ENCODE results near the gene OPHN1. TPM values are rescaled to one million over a fixed set of nuclear protein-coding genes. Genes with fewer than 3 reads are reported as not detected.
A peak's percentile ranks its signal among the peaks of the same experiment; 100 is the strongest.

OPHN1 gene
- total RNA-seq, 2 donors from 2014 or later: 2.5 to 4.3 TPM

GRCh38 chrX:68443155-68443868 is 10.0 kb upstream of the OPHN1 start:
- DNase-seq (ENCODE audit: low spot score): no peak
- Histone ChIP-seq H3K9me3 (no peaks in the 10 kb centered on the region), H3K27me3 (no peaks in the 10 kb centered on the region), H3K36me3 (no peaks in the 10 kb centered on the region), H3K27ac (no peak overlapping the region), H3K4me3 (no peak overlapping the region), H3K4me1 (peaks cover 0 to 8% of the 10 kb centered on the region in 2 donors)
- no peak for TF ChIP-seq CTCF (IDR thresholded peaks at IDR 0.05)

- Histone ChIP-seq H3K9me3 (no peaks in the 10 kb centered on the region), H3K36me3 (no peaks in the 10 kb centered on the region), H3K4me1 (peaks cover 0 to 8% of the 10 kb centered on the region in 2 donors), H3K27me3 (no peaks in the 10 kb centered on the region), H3K27ac (no peak overlapping the region), H3K4me3 (no peak overlapping the region)
- no peak for TF ChIP-seq CTCF (IDR thresholded peaks at IDR 0.05)
- peak; percentile 61 for DNase-seq (ENCODE audit: low spot score)
Observed at GRCh38 chrX:68440940-68441339, 7.6 kb upstream of the OPHN1 start.

DNA sequence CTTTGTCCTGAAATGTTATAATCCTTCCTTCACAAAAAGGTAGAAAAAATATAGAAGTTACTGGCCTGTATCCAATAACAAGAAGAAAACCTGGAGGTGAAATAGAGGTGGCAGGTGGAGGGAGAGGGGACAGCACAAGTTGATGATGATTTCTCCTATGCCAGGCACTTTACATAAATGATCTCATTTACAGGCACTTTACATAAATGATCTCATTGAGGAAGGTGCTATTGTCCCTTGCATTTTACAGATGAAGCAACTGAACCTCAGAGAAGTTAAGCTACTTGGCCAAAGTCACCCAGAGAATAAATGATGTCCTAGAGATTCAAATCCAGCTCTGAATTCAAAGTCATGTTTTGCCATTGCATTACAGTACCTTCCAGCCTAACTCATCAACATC is 7.1 kb upstream of the OPHN1 start:
- no peak for DNase-seq (ENCODE audit: low spot score)
- Histone ChIP-seq H3K4me3 (no peak overlapping the region), H3K27ac (no peak overlapping the region)

GRCh38 chrX:68439341-68439740 is 6.0 kb upstream of the OPHN1 start:
- Histone ChIP-seq H3K4me3 (no peak overlapping the region), H3K36me3 (no peaks in the 10 kb centered on the region), H3K9me3 (no peaks in the 10 kb centered on the region), H3K27me3 (no peaks in the 10 kb centered on the region), H3K27ac (no peak overlapping the region), H3K4me1 (peaks cover 0 to 8% of the 10 kb centered on the region in 2 donors)
- no peak for TF ChIP-seq CTCF (IDR thresholded peaks at IDR 0.05)
- DNase-seq (ENCODE audit: low spot score): no peak

More for the DNA sequence above, 7.1 kb upstream of the OPHN1 start:
- Histone ChIP-seq H3K36me3 (no peaks in the 10 kb centered on the region), H3K27me3 (no peaks in the 10 kb centered on the region), H3K4me1 (peaks cover 0 to 8% of the 10 kb centered on the region in 2 donors), H3K9me3 (no peaks in the 10 kb centered on the region)
- no peak for TF ChIP-seq CTCF (IDR thresholded peaks at IDR 0.05)

- Histone ChIP-seq H3K27me3 (no peaks in the 10 kb centered on the region), H3K27ac (no peak overlapping the region), H3K4me3 (no peak overlapping the region), H3K9me3 (no peaks in the 10 kb centered on the region), H3K36me3 (no peaks in the 10 kb centered on the region), H3K4me1 (peaks cover 0 to 8% of the 10 kb centered on the region in 2 donors)
- DNase-seq (ENCODE audit: low spot score): no peak
- no peak for TF ChIP-seq CTCF (IDR thresholded peaks at IDR 0.05)
Observed at GRCh38 chrX:68438575-68438974, 5.3 kb upstream of the OPHN1 start.

DNA sequence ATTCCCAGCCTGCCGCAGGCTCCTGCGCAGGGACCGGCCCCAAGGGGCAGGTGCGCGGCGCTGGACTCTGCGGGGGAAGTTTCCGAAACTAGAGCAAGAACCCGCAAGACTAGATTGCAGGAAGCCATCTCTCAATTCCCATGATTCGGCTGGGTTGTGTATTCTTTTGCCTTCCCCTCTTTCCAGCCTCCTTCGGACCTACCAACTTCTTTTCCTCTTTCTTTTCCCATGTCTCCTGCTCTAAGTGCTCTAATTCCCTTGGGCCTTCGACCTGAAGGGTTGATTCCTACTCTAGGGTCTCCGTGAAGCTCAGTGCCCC is 645 bp upstream of the OPHN1 start:
- Histone ChIP-seq H3K4me1 (peaks cover 0 to 14% of the 10 kb centered on the region in 2 donors), H3K27ac (peak overlapping the region; percentile 76 to 79), H3K36me3 (no peaks in the 10 kb centered on the region), H3K4me3 (peak overlapping the region; percentile 48 to 65), H3K27me3 (no peaks in the 10 kb centered on the region), H3K9me3 (no peaks in the 10 kb centered on the region)
- no peak for TF ChIP-seq CTCF (IDR thresholded peaks at IDR 0.05)
- DNase-seq (ENCODE audit: low spot score): no peak
